Lower leg skin (tissue), 4 donors: ENCODE data around the gene BCS1L. TPM values are rescaled to one million over a fixed set of nuclear protein-coding genes. Genes with fewer than 3 reads are reported as not detected.

ENCODE experiments used
- DNase-seq, 2 donors: peaks; one replicate each; pipeline ENCODE4 v3.0.0-alpha.2; 2019; ENCODE audit warnings: low spot score in 2 of 2
- H3K4me3 ChIP-seq: fragments of 200-600 bp; sonication (generic); 2 replicates; pipeline ENCODE4 v1.5.1; 2017; ENCODE audit warnings: mild to moderate bottlenecking, low read depth; ENCODE audit not compliant: poor library complexity, severe bottlenecking
- CTCF ChIP-seq, 3 donors: fragments of 450-650 bp; IDR thresholded peaks; one replicate each; pipeline ENCODE4 v1.5.1; 2016; ENCODE audit warnings: antibody characterized with exemption in 3 of 3, mild to moderate bottlenecking in 3 of 3, moderate library complexity in 2 of 3
- POLR2A ChIP-seq, 2 donors: fragments of 450-650 bp; IDR thresholded peaks; one replicate each; pipeline ENCODE4 v1.6.1; 2016 to 2017; ENCODE audit warnings: antibody characterized with exemption in 2 of 2, mild to moderate bottlenecking in 1 of 2, moderate library complexity in 1 of 2
- WGBS, 2 donors: methylation state at CpG; one replicate each; pipeline ENCODE4 v1.1.5; 2018; 5-methylcytosine and 5-hydroxymethylcytosine counted together
- intact Hi-C: fragments of 100-400 bp; cut with DNase I; formaldehyde crosslinking; loops from one replicate; pipeline ENCODE4 v1.15.0; 2023; ENCODE audit warnings: low total_unique reads
- total RNA-seq, 4 donors: library from RNA; depleted of rRNA; stranded (reverse); fragments of >200 nt; gene quantifications; one replicate each; pipeline ENCODE4 v1.1.0, GENCODE V29; 2016

BCS1L gene
- total RNA-seq, 4 donors from 2014 or later = 19.1 to 45.0 (median 31.5) TPM

DNA sequence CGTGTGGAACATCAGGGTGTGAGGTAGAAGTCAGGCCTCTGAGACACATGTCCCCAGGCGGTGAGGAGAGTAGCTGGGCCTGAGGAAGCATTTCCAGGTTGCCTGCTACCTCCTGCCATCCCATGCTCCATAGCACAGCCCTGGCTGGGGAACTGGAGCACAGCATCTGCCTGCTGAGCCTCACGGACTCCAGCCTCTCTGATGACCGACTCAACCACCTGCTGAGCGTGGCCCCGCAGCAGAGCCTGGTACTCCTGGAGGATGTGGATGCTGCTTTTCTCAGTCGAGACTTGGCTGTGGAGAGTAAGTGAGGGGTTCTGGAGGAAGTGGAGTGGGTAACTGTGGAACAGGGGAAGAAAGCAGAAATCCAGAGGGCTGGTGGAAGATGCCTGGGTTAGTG is 2.9 kb downstream of the BCS1L start:
- TF ChIP-seq POLR2A (IDR thresholded peaks at IDR 0.05) = no peak
- no peak for TF ChIP-seq CTCF (IDR thresholded peaks at IDR 0.05)
- intact Hi-C loops = no loop called here
- 88 to 89% methylated on average over 7 of the region's 7 CpGs for WGBS, 2 donors
- DNase-seq = no peak
- H3K4me3 ChIP-seq = no peak overlapping the region

GRCh38 chr2:218662827-218663226 is 3.3 kb downstream of the BCS1L start:
- intact Hi-C loops = no loop called here
- WGBS, 2 donors = 88 to 90% methylated on average over 10 of the region's 10 CpGs
- TF ChIP-seq CTCF (IDR thresholded peaks at IDR 0.05) (no peak), POLR2A (IDR thresholded peaks at IDR 0.05) (no peak)
- DNase-seq = no peak
- no peak overlapping the region for H3K4me3 ChIP-seq

DNA sequence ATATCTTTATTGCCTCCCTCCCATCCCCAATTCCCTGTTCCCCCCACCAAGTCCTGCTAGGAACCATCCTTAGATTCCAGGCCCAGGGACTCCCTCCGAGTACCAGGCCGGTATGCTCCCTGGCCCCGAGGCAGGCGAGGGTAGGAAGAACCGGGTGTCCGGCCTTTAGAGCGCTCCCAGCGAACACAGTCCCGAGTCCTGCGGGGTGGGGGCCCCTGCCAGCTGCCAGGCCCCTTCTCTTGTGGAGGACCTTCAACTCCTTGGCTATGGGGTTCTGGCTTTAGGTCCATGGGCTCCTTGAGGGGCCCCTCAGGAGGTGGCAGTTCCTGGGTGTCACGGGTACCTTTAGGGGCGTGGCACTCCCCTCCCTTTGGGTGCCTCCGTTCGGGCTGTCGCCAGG is 4.4 kb downstream of the BCS1L start:
- H3K4me3 ChIP-seq = no peak overlapping the region
- TF ChIP-seq POLR2A (IDR thresholded peaks at IDR 0.05) (no peak), CTCF (IDR thresholded peaks at IDR 0.05) (no peak)
- 90% methylated on average over 15 of the region's 15 CpGs for WGBS, 2 donors
- no peak for DNase-seq
- intact Hi-C loops = no loop called here

DNA sequence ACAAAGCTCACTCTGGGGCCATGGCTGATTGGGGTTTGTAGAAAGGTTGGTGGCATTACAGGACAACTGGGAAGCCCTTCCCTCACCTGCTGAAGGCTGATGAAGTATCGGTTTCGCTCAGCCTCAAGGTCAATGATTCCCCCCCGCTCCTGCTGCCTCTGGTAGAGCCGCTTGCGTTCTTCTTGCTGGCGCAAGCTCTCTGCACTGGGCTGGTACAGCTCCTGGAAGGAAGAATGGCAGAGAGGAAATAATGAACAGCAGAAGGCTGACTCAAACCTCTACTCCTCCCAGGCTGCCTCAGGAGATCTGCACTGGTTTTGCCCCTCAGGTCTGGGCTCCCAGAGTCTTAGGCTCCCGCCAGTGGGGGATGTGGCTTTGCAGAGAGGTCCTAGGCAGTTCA is 5.2 kb downstream of the BCS1L start:
- no peak overlapping the region for H3K4me3 ChIP-seq
- 94 to 97% methylated on average over 7 of the region's 7 CpGs for WGBS, 2 donors
- no peak for DNase-seq
- intact Hi-C loops = no loop called here
- TF ChIP-seq CTCF (IDR thresholded peaks at IDR 0.05) (no peak), POLR2A (IDR thresholded peaks at IDR 0.05) (no peak)

- intact Hi-C loops = no loop called here
- WGBS, 2 donors = 35 to 43% methylated on average over 12 of the region's 12 CpGs
These were observed 11.7 kb downstream of the BCS1L start for GRCh38 chr2:218671097-218671653.

More at GRCh38 chr2:218671097-218671653, 11.7 kb downstream of the BCS1L start:
- TF ChIP-seq CTCF (IDR thresholded peaks at IDR 0.05) = no peak
- TF ChIP-seq POLR2A (IDR thresholded peaks at IDR 0.05) = no peak
- H3K4me3 ChIP-seq = peak overlapping the region; percentile 82
- DNase-seq = no peak
